ENCODE measurements around the gene PCDHGB1.
"Not testable (repeated sequence)": the region's sequence is repeated elsewhere in the genome, so short reads cannot be mapped to it uniquely, and the experiment has no call there.

The PCDHGB1 gene

GRCh38 chr5:141383345-141383744, 33.4 kb downstream of the PCDHGB1 start:
- no peak for DNase-seq (ENCODE audit: low read depth in 2 of 2)

- DNase-seq (ENCODE audit: low read depth in 2 of 2), result no peak
Observed at GRCh38 chr5:141384471-141385267, 34.8 kb downstream of the PCDHGB1 start.

GRCh38 chr5:141387557-141388311, 37.8 kb downstream of the PCDHGB1 start, which contains the start of gene PCDHGB4:
PCDHGB4 (plus strand) TSS chr5:141387698; CDS start chr5:141387885, 187 bp downstream.
- not testable (repeated sequence) for DNase-seq (ENCODE audit: low read depth in 2 of 2)

- DNase-seq (ENCODE audit: low read depth in 2 of 2), result no peak
Observed at GRCh38 chr5:141388661-141389060, 38.8 kb downstream of the PCDHGB1 start.

- DNase-seq (ENCODE audit: low read depth in 2 of 2), result no peak
Observed at GRCh38 chr5:141389153-141390042, 39.5 kb downstream of the PCDHGB1 start.

GRCh38 chr5:141392429-141393198, 42.7 kb downstream of the PCDHGB1 start, which contains the start of gene PCDHGA8:
PCDHGA8 (plus strand) TSS chr5:141392633; CDS start chr5:141392814, 181 bp downstream.
- no peak for DNase-seq (ENCODE audit: low read depth in 2 of 2)

GRCh38 chr5:141393267-141393666, 43.4 kb downstream of the PCDHGB1 start:
- DNase-seq (ENCODE audit: low read depth in 2 of 2), result no peak

GRCh38 chr5:141394401-141395187, 44.7 kb downstream of the PCDHGB1 start:
- not testable (repeated sequence) for DNase-seq (ENCODE audit: low read depth in 2 of 2)

- not testable (repeated sequence) for DNase-seq (ENCODE audit: low read depth in 2 of 2)
Observed at GRCh38 chr5:141397756-141398551, 48.1 kb downstream of the PCDHGB1 start, which contains the start of gene PCDHGB5. PCDHGB5 (plus strand) TSS chr5:141397947; CDS start chr5:141398128, 181 bp downstream.

GRCh38 chr5:141398608-141399007, 48.7 kb downstream of the PCDHGB1 start:
- no peak for DNase-seq (ENCODE audit: low read depth in 2 of 2)

GRCh38 chr5:141399555-141400258, 49.8 kb downstream of the PCDHGB1 start:
- DNase-seq (ENCODE audit: low read depth in 2 of 2), result no peak

Data from stimulated activated CD8-positive, alpha-beta memory T cell treated with anti-CD3 and anti-CD28 coated beads, Interleukin-15, amount 100 ng/mL, for 4 hours (primary cell).